AG04450 (cell line): Measurements from ENCODE around the gene HEY2. TPM values are rescaled to one million over a fixed set of nuclear protein-coding genes. Genes with fewer than 3 reads are reported as not detected.

Experiments used
- CTCF ChIA-PET: fragments of 300-600, 350-600 bp; formaldehyde crosslinking; extraction: SDS; loops from one replicate; lab custom pipeline; 2022; ENCODE audit warnings: antibody characterized with exemption, inconsistent platforms; lab: Charles Lee
- POLR2A ChIA-PET: fragments of 350-600 bp; formaldehyde crosslinking; extraction: SDS; loops from one replicate; lab custom pipeline; 2021; ENCODE audit warnings: antibody characterized with exemption, inconsistent platforms; lab: Yijun Ruan, JAX
- DNase-seq: peaks from one replicate; pipeline ENCODE4 v3.0.0-alpha.2; 2011; ENCODE audit warnings: low read depth, low spot score
- H3K27ac ChIP-seq: one replicate; pipeline ENCODE4 v1.5.1; 2012; ENCODE audit warnings: low read depth, low read length, control low read depth
- H3K27me3 ChIP-seq: one replicate; pipeline ENCODE4 v1.6.0; 2012; ENCODE audit warnings: low read length; ENCODE audit not compliant: control insufficient read depth, insufficient read depth
- H3K4me3 ChIP-seq: 2 replicates; pipeline ENCODE4 v1.5.1; 2011; ENCODE audit warnings: mild to moderate bottlenecking, low read depth, low read length, control low read depth
- H3K9me3 ChIP-seq: 2 replicates; pipeline ENCODE4 v1.5.1; 2012; ENCODE audit warnings: low read length; ENCODE audit not compliant: control insufficient read depth, insufficient read depth
- CTCF ChIP-seq: IDR thresholded peaks from 2 replicates; pipeline ENCODE4 v1.5.1; 2011; ENCODE audit warnings: low read depth, low read length, control low read depth, inconsistent platforms
- polyA plus RNA-seq: library from polyadenylated mRNA; depleted of rRNA; stranded (reverse); fragments of >200 nt; gene quantifications from 2 replicates; pipeline ENCODE4 v1.2.3, GENCODE V29; 2011

HEY2 gene
- polyA plus RNA-seq, 1 experiment = not detected

DNA sequence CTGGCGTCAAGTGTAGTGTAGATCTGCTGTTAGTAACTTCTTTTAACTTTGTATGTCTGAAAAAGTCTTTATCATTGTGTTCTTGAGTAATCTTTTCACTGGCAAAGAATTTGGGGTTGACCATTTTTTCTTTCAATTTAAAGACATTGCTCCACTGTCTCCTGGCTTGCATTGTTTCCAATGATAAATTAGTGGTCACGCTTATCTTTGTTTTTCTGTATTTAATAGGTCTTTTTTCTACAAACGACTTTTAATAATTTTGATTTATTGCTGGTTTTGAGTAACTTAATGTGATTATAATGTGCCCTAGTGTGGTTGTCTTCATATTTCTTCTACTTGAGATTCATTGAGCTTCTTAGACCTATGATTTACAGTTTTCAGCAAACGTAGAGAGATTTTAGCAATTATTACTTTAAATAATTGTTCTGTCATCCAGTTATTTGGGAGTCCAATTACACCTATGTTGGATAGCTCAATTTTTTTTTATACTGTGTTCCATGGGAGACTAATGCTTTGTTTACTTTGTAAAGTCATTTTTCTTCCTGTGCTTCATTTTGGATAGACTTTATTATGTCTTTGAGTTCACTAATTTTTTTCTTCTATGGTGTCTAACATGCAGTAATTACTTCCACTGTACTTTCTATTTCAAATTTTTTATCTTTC, 38.3 kb upstream of the HEY2 start:
- Histone ChIP-seq H3K9me3 (no peaks in the 10 kb centered on the region), H3K27me3 (no peaks in the 10 kb centered on the region), H3K27ac (no peak overlapping the region), H3K4me3 (no peak overlapping the region)
- POLR2A ChIA-PET = no interaction called here
- CTCF ChIA-PET = no interaction called here
- no peak for DNase-seq
- no peak for TF ChIP-seq CTCF

GRCh38 chr6:125714441-125715090, 34.9 kb upstream of the HEY2 start:
- CTCF ChIA-PET = no interaction called here
- POLR2A ChIA-PET = no interaction called here
- Histone ChIP-seq H3K9me3 (no peaks in the 10 kb centered on the region), H3K27ac (no peak overlapping the region), H3K4me3 (no peak overlapping the region), H3K27me3 (no peaks in the 10 kb centered on the region)
- no peak for TF ChIP-seq CTCF
- no peak for DNase-seq

GRCh38 chr6:125717120-125717731, 32.2 kb upstream of the HEY2 start:
- Histone ChIP-seq H3K27me3 (no peaks in the 10 kb centered on the region), H3K4me3 (no peak overlapping the region), H3K27ac (no peak overlapping the region), H3K9me3 (no peaks in the 10 kb centered on the region)
- TF ChIP-seq CTCF = no peak
- DNase-seq = no peak
- ChIA-PET POLR2A (no interaction called here), CTCF (no interaction called here)

GRCh38 chr6:125718109-125718508, 31.3 kb upstream of the HEY2 start:
- Histone ChIP-seq H3K9me3 (no peaks in the 10 kb centered on the region), H3K27me3 (no peaks in the 10 kb centered on the region), H3K4me3 (no peak overlapping the region), H3K27ac (no peak overlapping the region)
- ChIA-PET CTCF (no interaction called here), POLR2A (no interaction called here)
- DNase-seq = no peak
- no peak for TF ChIP-seq CTCF

- Histone ChIP-seq H3K4me3 (no peak overlapping the region), H3K27ac (no peak overlapping the region), H3K27me3 (no peaks in the 10 kb centered on the region), H3K9me3 (no peaks in the 10 kb centered on the region)
- ChIA-PET POLR2A (no interaction called here), CTCF (no interaction called here)
- no peak for TF ChIP-seq CTCF
- DNase-seq = no peak
These were observed 26.5 kb upstream of the HEY2 start for GRCh38 chr6:125722886-125723285.
